Inferior parietal cortex (tissue), 1 donor: ENCODE data around the gene PLD1.
A peak's percentile ranks its signal among the peaks of the same experiment; 100 is the strongest.

Experiments used
- DNase-seq: peaks from one replicate; pipeline ENCODE4 v3.0.0-alpha.2; 2016; ENCODE audit errors: extremely low spot score

The PLD1 gene

GRCh38 chr3:171615686-171616085 is 194.6 kb downstream of the PLD1 start:
- DNase-seq = no peak

GRCh38 chr3:171615281-171615680 is 195.0 kb downstream of the PLD1 start:
- no peak for DNase-seq

- DNase-seq = peak; percentile 32
Observed at GRCh38 chr3:171614318-171614921, 195.9 kb downstream of the PLD1 start.

GRCh38 chr3:171607452-171607851 is 202.8 kb downstream of the PLD1 start:
- DNase-seq = no peak

GRCh38 chr3:171606151-171606751 is 204.0 kb downstream of the PLD1 start:
- DNase-seq = no peak

GRCh38 chr3:171604370-171604769 is 205.9 kb downstream of the PLD1 start:
- no peak for DNase-seq

- DNase-seq = no peak
Observed at GRCh38 chr3:171602072-171602471, 208.2 kb downstream of the PLD1 start.

GRCh38 chr3:171600030-171600429 is 210.3 kb downstream of the PLD1 start:
- DNase-seq = no peak

GRCh38 chr3:171598990-171599389 is 211.3 kb downstream of the PLD1 start:
- DNase-seq = no peak

GRCh38 chr3:171592786-171593185 is 217.5 kb downstream of the PLD1 start:
- no peak for DNase-seq

- no peak for DNase-seq
Observed at GRCh38 chr3:171591070-171591469, 219.2 kb downstream of the PLD1 start.

GRCh38 chr3:171586274-171586673 is 224.0 kb downstream of the PLD1 start:
- DNase-seq = no peak

GRCh38 chr3:171585039-171585438 is 225.2 kb downstream of the PLD1 start:
- no peak for DNase-seq

- no peak for DNase-seq
Observed at GRCh38 chr3:171584100-171584499, 226.2 kb downstream of the PLD1 start.

GRCh38 chr3:171574556-171575240 is 235.6 kb downstream of the PLD1 start:
- no peak for DNase-seq

GRCh38 chr3:171569571-171570132 is 240.6 kb downstream of the PLD1 start:
- no peak for DNase-seq

GRCh38 chr3:171568766-171569165 is 241.5 kb downstream of the PLD1 start:
- DNase-seq = no peak

GRCh38 chr3:171566803-171567422 is 243.4 kb downstream of the PLD1 start:
- DNase-seq = peak; percentile 86

- no peak for DNase-seq
Observed at GRCh38 chr3:171565481-171566058, 244.7 kb downstream of the PLD1 start.

- DNase-seq = no peak
Observed at GRCh38 chr3:171564748-171565480, 245.4 kb downstream of the PLD1 start.

GRCh38 chr3:171563298-171563697 is 247.0 kb downstream of the PLD1 start:
- DNase-seq = no peak
